NT2/D1 (cell line): Measurements from ENCODE around the gene PIANP.

Experiments used
- SUZ12 ChIP-seq: IDR thresholded peaks from 2 replicates; pipeline ENCODE4 v1.6.1; 2011; ENCODE audit not compliant: insufficient read length, insufficient read depth; ENCODE audit errors: extremely low read depth
- YY1 ChIP-seq: IDR thresholded peaks from 2 replicates; pipeline ENCODE4 v1.6.1; 2011; ENCODE audit not compliant: insufficient read length, insufficient read depth
- ZNF274 ChIP-seq: IDR thresholded peaks from 2 replicates; pipeline ENCODE4 v1.6.1; 2011; ENCODE audit warnings: mild to moderate bottlenecking, low read depth, low read length

DNA sequence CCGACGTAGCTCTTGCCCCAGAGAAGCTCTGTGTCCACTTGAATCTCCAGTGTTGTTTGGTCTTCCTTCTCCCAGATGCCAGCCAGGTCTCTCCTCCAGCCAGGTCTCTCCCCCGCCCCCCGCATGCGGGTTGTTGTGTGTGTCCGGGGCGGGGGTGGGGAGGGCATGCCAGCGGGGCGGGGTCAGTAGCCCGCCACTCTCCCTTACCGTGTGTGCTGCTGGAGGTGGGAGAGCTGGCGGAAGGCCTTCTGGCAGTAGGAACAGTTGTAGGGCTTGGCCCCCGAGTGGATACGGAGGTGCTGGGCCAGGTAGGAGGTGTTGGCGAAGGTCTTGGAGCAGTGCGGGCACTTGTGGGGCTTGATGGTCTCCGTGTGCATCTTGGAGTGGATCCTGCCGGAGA is 28.5 kb downstream of the PIANP start:
- no peak for TF ChIP-seq ZNF274
- TF ChIP-seq YY1, result no peak
- TF ChIP-seq SUZ12, result no peak
